ENCODE results near the gene GNG4.

The GNG4 gene

GRCh38 chr1:235673981-235674380, 24.4 kb upstream of the GNG4 start (continued):
- TF ChIP-seq TSHZ2 (CRISPR knock-in tag; IDR thresholded peaks at IDR 0.05) (no peak), BACH2 (CRISPR knock-in tag; IDR thresholded peaks at IDR 0.05; ENCODE audit: borderline replicate concordance) (no peak), ZFP3 (CRISPR knock-in tag; IDR thresholded peaks at IDR 0.05) (no peak)

GRCh38 chr1:235671992-235672391, 22.4 kb upstream of the GNG4 start:
- no peak for TF ChIP-seq SNAI2 (CRISPR knock-in tag; IDR thresholded peaks at IDR 0.05)
- no peak for TF ChIP-seq POU6F1 (CRISPR knock-in tag; IDR thresholded peaks at IDR 0.05; ENCODE audit: borderline replicate concordance, low read depth)
- no peak for TF ChIP-seq OSR1 (CRISPR knock-in tag; IDR thresholded peaks at IDR 0.05)
- TF ChIP-seq CSRNP3 (CRISPR knock-in tag; IDR thresholded peaks at IDR 0.05), result no peak
- TF ChIP-seq ISL1 (CRISPR knock-in tag; IDR thresholded peaks at IDR 0.05), result no peak
- TF ChIP-seq PATZ1 (CRISPR knock-in tag; IDR thresholded peaks at IDR 0.05; ENCODE audit: borderline replicate concordance), result no peak
- no peak for TF ChIP-seq RARB (CRISPR knock-in tag; IDR thresholded peaks at IDR 0.05)
- no peak for TF ChIP-seq GLIS3 (CRISPR knock-in tag; IDR thresholded peaks at IDR 0.05)
- no peak for TF ChIP-seq ZFP3 (CRISPR knock-in tag; IDR thresholded peaks at IDR 0.05)
- no peak for TF ChIP-seq ZFP30 (CRISPR knock-in tag; IDR thresholded peaks at IDR 0.05)
- no peak for TF ChIP-seq TCF4 (CRISPR knock-in tag; IDR thresholded peaks at IDR 0.05; ENCODE audit: borderline replicate concordance)
- TF ChIP-seq CSDC2 (CRISPR knock-in tag; IDR thresholded peaks at IDR 0.05), result no peak
- TF ChIP-seq ARNTL (CRISPR knock-in tag; IDR thresholded peaks at IDR 0.05; ENCODE audit: borderline replicate concordance, low read depth), result no peak
- TF ChIP-seq TOX (CRISPR knock-in tag; IDR thresholded peaks at IDR 0.05; ENCODE audit: borderline replicate concordance), result no peak
- TF ChIP-seq CREB5 (CRISPR knock-in tag; IDR thresholded peaks at IDR 0.05; ENCODE audit: low read depth), result no peak
- TF ChIP-seq TSHZ2 (CRISPR knock-in tag; IDR thresholded peaks at IDR 0.05), result no peak
- no peak for ATAC-seq

- no peak for ATAC-seq
- TF ChIP-seq ARNTL (CRISPR knock-in tag; IDR thresholded peaks at IDR 0.05; ENCODE audit: borderline replicate concordance, low read depth) (no peak), BACH2 (CRISPR knock-in tag; IDR thresholded peaks at IDR 0.05; ENCODE audit: borderline replicate concordance) (no peak), ZFP30 (CRISPR knock-in tag; IDR thresholded peaks at IDR 0.05) (no peak), ISL1 (CRISPR knock-in tag; IDR thresholded peaks at IDR 0.05) (no peak), ZNF8 (CRISPR knock-in tag; IDR thresholded peaks at IDR 0.05) (no peak), RARB (CRISPR knock-in tag; IDR thresholded peaks at IDR 0.05) (no peak), CREB5 (CRISPR knock-in tag; IDR thresholded peaks at IDR 0.05; ENCODE audit: low read depth) (no peak), PPARA (CRISPR knock-in tag; IDR thresholded peaks at IDR 0.05; ENCODE audit: borderline replicate concordance) (no peak), SNAI2 (CRISPR knock-in tag; IDR thresholded peaks at IDR 0.05) (no peak), PATZ1 (CRISPR knock-in tag; IDR thresholded peaks at IDR 0.05; ENCODE audit: borderline replicate concordance) (no peak)
Measured at GRCh38 chr1:235670157-235670776, 20.7 kb upstream of the GNG4 start.
